Vagina (tissue), 2 donors: ENCODE measurements around the gene FEV. TPM values are rescaled to one million over a fixed set of nuclear protein-coding genes. Genes with fewer than 3 reads are reported as not detected.

Experiments used
- DNase-seq, 2 donors: peaks; one replicate each; pipeline ENCODE4 v3.0.0-alpha.2; 2017; ENCODE audit errors: extremely low spot score in 2 of 2
- H3K27ac ChIP-seq: fragments of 200-600 bp; sonication (generic); one replicate; pipeline ENCODE4 v1.5.1; 2019
- H3K27me3 ChIP-seq: fragments of 200-600 bp; sonication (generic); one replicate; pipeline ENCODE4 v1.5.1; 2019
- H3K36me3 ChIP-seq, 2 donors: fragments of 200-600 bp; sonication (generic); one replicate each; pipeline ENCODE4 v1.5.1; 2017 to 2019
- H3K4me1 ChIP-seq: fragments of 200-600 bp; sonication (generic); one replicate; pipeline ENCODE4 v1.5.1; 2019
- H3K4me3 ChIP-seq, 2 donors: fragments of 200-600 bp; sonication (generic); 1 replicate in 1 of 2; 2 replicates in 1 of 2; pipeline ENCODE4 v1.5.1; 2016 to 2019
- H3K9me3 ChIP-seq: fragments of 200-600 bp; sonication (generic); one replicate; pipeline ENCODE4 v1.5.1; 2019
- CTCF ChIP-seq, 3 experiments: fragments of 450-650 bp in 2 of 3; fragments of 200-600 bp in 1 of 3; sonication (generic) in 1 of 3; IDR thresholded peaks; one replicate each; pipeline ENCODE4 v1.5.1; 2017 to 2019; ENCODE audit warnings: antibody characterized with exemption in 3 of 3, mild to moderate bottlenecking in 2 of 3, moderate library complexity in 2 of 3
- POLR2A ChIP-seq, 2 donors: fragments of 450-650 bp; IDR thresholded peaks; one replicate each; pipeline ENCODE4 v1.6.1; 2017; ENCODE audit warnings: antibody characterized with exemption in 2 of 2, mild to moderate bottlenecking in 2 of 2, moderate library complexity in 2 of 2
- POLR2AphosphoS5 ChIP-seq, 2 donors: sonication (generic); formaldehyde crosslinking; IDR thresholded peaks; one replicate each; pipeline ENCODE4 v1.9.0; 2017; ENCODE audit warnings: antibody characterized with exemption in 2 of 2, mild to moderate bottlenecking in 2 of 2, low read depth in 1 of 2; ENCODE audit not compliant: insufficient read depth in 1 of 2
- intact Hi-C: fragments of 100-400 bp; cut with DNase I; formaldehyde crosslinking; loops from one replicate; pipeline ENCODE4 v1.15.1; 2023
- total RNA-seq: library from RNA; depleted of rRNA; stranded (reverse); fragments of >200 nt; gene quantifications from one replicate; pipeline ENCODE4 v1.2.3, GENCODE V29; 2016

Gene FEV
- total RNA-seq, 1 donor from 2014 or later, result not detected

- Histone ChIP-seq H3K4me1 (peaks cover 8% of the 10 kb centered on the region), H3K9me3 (no peaks in the 10 kb centered on the region), H3K4me3 (peak overlapping the region in 1 of 2 donors; percentile 22), H3K27me3 (peaks cover 9% of the 10 kb centered on the region), H3K27ac (no peak overlapping the region), H3K36me3 (no peaks in the 10 kb centered on the region)
- peak; percentile 34 to 74 for DNase-seq
- intact Hi-C loops, result no loop called here
- TF ChIP-seq POLR2AphosphoS5 (IDR thresholded peaks at IDR 0.05; ENCODE audit: insufficient read depth in 1 of 2, low read depth in 1 of 2) (no peak), POLR2A (IDR thresholded peaks at IDR 0.05) (no peak), CTCF (IDR thresholded peaks at IDR 0.05) (no peak)
Measured at GRCh38 chr2:218960309-218961165, 24.4 kb downstream of the FEV start.

- intact Hi-C loops, result no loop called here
- TF ChIP-seq POLR2AphosphoS5 (IDR thresholded peaks at IDR 0.05; ENCODE audit: insufficient read depth in 1 of 2, low read depth in 1 of 2) (no peak), CTCF (IDR thresholded peaks at IDR 0.05) (no peak), POLR2A (IDR thresholded peaks at IDR 0.05) (no peak)
- Histone ChIP-seq H3K9me3 (no peaks in the 10 kb centered on the region), H3K4me1 (peaks cover 8% of the 10 kb centered on the region), H3K27ac (no peak overlapping the region), H3K36me3 (no peaks in the 10 kb centered on the region), H3K4me3 (peak overlapping the region; percentile 22 to 32), H3K27me3 (peaks cover 9% of the 10 kb centered on the region)
- peak; percentile 12 to 58 for DNase-seq
Measured at GRCh38 chr2:218959761-218960308, 25.1 kb downstream of the FEV start.

- intact Hi-C loops, result no loop called here
- Histone ChIP-seq H3K4me3 (peak within 1 kb of the TSS; percentile 22 to 32), H3K9me3 (no peaks in the 10 kb centered on the region), H3K4me1 (peaks cover 8% of the 10 kb centered on the region), H3K27me3 (peaks cover 9% of the 10 kb centered on the region), H3K36me3 (no peaks in the 10 kb centered on the region), H3K27ac (no peak within 1 kb of the TSS)
- peak; percentile 77 to 79 for DNase-seq
- TF ChIP-seq POLR2AphosphoS5 (IDR thresholded peaks at IDR 0.05; ENCODE audit: insufficient read depth in 1 of 2, low read depth in 1 of 2) (no peak), CTCF (IDR thresholded peaks at IDR 0.05) (no peak), POLR2A (IDR thresholded peaks at IDR 0.05) (no peak)
Measured at GRCh38 chr2:218959141-218959731, 25.7 kb downstream of the FEV start, which contains the start of gene CDK5R2. TSS of gene CDK5R2 (plus strand) at chr2:218959666. CDS start at chr2:218959821, 155 bp downstream.

- H3K27ac ChIP-seq, result no peak overlapping the region
- no peaks in the 10 kb centered on the region for H3K36me3 ChIP-seq
- TF ChIP-seq POLR2A (IDR thresholded peaks at IDR 0.05) (no peak), CTCF (IDR thresholded peaks at IDR 0.05) (no peak), POLR2AphosphoS5 (IDR thresholded peaks at IDR 0.05; ENCODE audit: insufficient read depth in 1 of 2, low read depth in 1 of 2) (no peak)
- DNase-seq, result no peak
- peaks cover 8% of the 10 kb centered on the region for H3K4me1 ChIP-seq
- H3K4me3 ChIP-seq, result no peak overlapping the region
- H3K9me3 ChIP-seq, result no peaks in the 10 kb centered on the region
- H3K27me3 ChIP-seq, result peaks cover 9% of the 10 kb centered on the region
- intact Hi-C loops, result no loop called here
Measured at GRCh38 chr2:218958276-218958675, 26.7 kb downstream of the FEV start.
